GM18526 (cell line): Measurements from ENCODE around the gene GPR157.

Source experiments
- POLR2A ChIP-seq: IDR thresholded peaks from 3 replicates; pipeline ENCODE4 v1.6.1; 2011; ENCODE audit not compliant: insufficient read length; ENCODE audit errors: extremely low read depth

GPR157 gene

DNA sequence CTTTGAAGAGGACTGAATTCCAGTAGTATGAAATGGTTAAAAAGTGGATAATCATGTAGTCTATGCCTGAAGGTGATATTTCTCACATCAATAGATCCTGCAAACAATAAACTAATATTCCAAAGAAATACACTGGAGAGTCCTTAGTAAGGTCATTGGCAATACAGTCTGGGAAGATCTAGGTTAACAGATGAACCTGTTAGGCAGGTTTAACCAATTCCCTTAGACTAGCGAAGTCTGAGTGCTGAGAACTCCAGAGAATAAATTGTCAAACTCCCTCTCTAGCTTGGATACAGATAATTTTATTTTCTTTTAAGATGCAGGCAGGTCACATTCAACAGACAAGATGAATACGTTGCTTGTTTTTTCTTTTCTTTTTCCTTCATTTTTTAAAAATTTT is 2.4 kb downstream of the GPR157 start:
- TF ChIP-seq POLR2A, result no peak

GRCh38 chr1:9125325-9125724 is 3.6 kb downstream of the GPR157 start:
- no peak for TF ChIP-seq POLR2A

GRCh38 chr1:9121496-9122409 is 7.1 kb downstream of the GPR157 start:
- no peak for TF ChIP-seq POLR2A

GRCh38 chr1:9120312-9120958 is 8.5 kb downstream of the GPR157 start:
- no peak for TF ChIP-seq POLR2A

GRCh38 chr1:9119745-9120144 is 9.2 kb downstream of the GPR157 start:
- TF ChIP-seq POLR2A, result no peak

GRCh38 chr1:9118186-9118585 is 10.7 kb downstream of the GPR157 start:
- TF ChIP-seq POLR2A, result no peak

DNA sequence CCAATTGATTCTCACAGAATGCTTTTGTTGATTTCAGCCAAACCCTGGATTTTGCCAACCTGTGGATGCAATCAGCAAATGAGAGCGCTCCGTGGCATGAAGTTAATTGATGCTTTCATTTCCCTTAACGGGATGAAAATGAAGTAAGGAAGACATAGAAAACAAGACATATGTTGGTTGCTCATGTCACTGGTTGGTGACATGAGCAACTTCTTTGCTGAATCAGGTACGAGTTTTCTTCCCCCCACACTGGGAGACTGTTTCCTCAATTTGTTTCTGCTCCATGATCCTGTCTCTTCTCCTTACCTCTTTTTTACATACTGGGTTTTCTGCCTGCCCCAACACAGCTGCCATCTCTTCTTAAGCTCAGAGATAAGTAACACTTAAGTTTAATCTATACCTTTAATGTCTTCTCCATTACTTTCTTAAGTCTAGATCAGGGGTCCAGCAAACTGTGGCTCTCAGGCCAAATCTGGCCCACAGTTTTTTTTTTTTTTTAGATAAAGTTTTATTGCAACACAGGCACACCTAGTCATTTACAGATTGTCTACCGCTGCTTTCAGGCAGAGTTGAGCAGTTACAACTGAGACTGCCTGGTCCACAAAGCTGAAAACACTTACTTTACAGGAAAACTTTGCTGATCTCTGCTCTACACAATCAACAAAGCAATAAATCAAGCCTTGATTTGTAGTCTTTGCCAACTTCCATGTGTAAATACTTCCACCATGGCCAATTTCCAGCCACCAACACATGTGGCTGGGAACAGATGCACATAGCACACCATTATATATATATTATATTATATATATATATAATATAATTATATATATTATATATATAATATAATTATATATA is 13.3 kb downstream of the GPR157 start:
- no peak for TF ChIP-seq POLR2A

GRCh38 chr1:9112961-9113880 is 15.7 kb downstream of the GPR157 start:
- TF ChIP-seq POLR2A, result no peak

DNA sequence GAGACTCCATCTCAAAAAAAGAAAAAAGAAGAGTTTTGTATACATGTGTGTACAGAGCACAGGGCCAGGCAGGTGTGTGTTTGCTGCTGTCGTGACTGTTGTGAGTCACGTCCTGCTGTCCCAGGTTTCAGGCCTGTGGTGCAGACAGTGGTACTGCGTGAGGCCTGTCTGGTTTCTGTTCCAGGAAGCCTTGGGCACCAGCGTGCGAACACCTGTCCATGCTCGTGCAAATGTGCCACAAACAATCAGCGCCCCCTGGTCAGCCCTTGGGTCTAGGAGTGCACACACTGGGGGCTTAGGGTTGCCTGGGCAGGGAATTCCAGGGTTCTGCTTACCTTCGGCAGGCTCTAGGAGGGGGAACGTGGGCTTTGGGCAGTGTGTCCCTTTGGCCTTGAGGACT is 16.9 kb downstream of the GPR157 start:
- no peak for TF ChIP-seq POLR2A

GRCh38 chr1:9111357-9111691 is 17.6 kb downstream of the GPR157 start:
- TF ChIP-seq POLR2A, result no peak

DNA sequence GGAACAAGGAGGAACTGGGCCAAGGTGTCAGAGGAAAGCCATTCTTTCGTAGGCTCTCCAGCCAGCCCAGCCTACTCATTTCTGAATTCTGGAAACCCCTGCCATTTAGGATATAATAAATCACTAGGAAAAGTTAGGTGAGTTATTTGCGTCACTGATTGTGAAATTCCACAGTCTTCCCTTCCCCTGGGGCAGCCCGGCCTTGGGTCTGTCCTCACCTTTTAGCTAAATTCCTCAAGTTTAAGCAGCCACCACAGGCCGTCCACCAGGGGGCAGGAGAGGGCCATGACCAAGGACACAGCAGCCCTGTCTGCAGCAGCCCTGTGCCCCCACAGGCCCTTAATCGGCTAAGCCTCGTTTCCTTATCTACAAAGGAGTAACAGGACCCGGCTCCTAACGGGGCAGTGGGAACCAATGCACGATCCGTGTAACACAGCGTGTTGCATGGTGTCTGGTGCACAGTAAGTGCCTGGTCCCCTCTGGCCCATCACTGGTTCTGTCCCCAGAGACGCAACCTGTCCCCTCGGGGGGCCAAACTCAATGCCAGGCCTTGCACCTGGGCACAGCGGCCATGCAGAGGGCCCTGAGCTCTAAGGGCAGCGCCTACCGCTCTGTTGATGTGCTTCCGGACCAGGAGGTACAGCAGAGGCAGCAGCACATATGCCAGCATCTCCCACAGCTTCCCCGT is 18.1 kb downstream of the GPR157 start:
- no peak for TF ChIP-seq POLR2A

DNA sequence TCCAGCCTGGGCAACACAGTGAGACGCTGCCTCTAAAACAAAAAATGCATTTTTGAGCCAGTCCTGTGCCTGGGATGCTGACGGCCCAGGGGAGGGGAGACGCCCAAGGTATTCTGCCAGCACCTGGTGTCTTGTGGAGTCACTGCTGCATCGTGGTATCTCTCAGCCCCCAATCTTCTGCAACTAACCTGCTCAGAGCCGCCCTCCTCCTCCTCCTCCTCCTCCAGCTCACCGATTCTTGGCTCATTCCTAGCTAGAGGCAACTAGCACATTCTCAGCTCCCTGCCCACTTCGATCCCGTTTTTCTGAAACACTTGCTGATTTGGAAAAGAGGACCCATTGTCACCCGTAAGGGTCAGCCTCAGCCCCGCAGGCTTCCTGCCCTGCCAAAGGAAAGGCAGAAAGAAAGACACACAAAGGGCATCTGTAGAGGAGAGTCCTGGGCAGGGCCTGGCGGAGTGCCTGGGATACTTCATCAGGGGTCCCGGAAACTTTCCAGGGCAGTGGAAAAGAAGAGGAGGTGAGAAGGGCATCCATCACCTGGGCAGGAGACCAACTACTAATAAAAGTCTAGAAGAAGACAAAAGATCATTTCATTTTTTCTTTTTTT is 20.7 kb downstream of the GPR157 start:
- TF ChIP-seq POLR2A, result no peak

DNA sequence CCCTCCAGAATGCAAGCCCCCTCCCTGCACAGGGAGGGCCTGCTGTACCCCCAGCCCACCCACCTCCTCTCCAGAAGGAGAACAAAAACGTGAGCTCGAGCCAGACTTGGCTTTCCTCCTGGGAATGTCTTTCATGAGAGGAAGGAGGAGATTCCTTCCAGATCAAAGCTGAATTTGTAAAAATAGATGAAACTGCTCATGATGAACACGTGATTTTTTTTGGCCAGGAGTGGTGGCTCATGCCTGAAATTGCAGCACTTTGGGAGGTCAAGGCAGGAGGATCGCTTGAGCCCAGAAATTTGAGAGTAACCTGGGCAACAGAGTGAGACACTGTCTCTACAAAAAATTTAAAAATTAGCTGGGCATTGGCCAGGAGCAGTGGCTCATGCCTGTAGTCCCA is 21.8 kb downstream of the GPR157 start:
- TF ChIP-seq POLR2A, result no peak

DNA sequence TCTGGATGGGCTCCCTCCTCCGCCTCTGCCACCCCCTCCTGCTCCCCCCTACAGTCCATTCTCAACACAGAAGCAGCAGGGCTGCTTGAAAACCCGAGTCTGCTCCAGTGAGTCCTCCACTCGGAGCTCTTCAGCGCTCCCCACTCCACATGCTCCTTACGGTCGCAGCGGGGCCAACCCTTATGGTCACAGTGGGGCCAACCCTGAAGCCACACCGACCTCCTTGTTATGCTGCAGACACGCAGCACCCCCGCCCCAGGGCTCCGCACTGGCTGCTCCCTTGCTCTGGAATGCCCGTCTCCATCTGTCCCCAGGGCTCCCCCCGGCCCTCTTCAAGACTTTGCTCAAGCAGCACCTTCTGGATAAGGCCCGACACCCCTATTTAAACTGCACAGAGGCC is 22.6 kb downstream of the GPR157 start:
- no peak for TF ChIP-seq POLR2A

DNA sequence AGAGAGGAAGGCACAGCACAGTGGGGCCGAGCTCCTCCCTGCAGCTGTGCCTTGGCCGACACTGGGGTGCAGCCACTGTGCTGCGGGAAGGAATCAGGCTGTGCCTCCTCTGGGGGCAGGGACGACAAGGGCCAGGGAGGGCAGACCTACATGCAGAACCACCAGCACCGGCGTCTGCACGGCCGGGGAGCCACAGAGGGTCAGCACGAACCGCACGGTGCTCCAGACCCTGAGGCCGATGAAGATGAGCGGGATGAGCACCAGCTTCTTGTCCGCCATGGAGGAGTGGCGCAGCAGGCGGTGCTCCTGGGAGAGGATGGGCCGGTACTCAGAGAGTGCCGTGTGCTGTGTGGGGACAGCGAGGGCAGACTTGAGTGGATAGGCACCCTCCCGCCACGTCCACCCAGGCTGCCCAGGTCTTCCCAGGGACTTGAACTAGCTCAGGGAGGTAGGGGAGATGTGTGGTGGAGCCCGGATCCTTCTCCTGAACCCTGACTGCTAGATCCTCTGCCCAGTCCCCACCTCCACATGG is 23.5 kb downstream of the GPR157 start:
- TF ChIP-seq POLR2A, result no peak
